K562 (cell line): Measurements from ENCODE around the gene DYNLT4. TPM values are rescaled to one million over a fixed set of nuclear protein-coding genes. Genes with fewer than 3 reads are reported as not detected.

Experiments
- CCNT2 ChIP-seq: IDR thresholded peaks from 2 replicates; pipeline ENCODE4 v1.6.1; 2011; ENCODE audit warnings: borderline replicate concordance, low read depth, mild to moderate bottlenecking, moderate library complexity, mixed read lengths, low read length; ENCODE audit not compliant: insufficient read length; ENCODE audit errors: extremely low read depth
- ELF2 ChIP-seq: fragments of 250-450 bp; sonication (Bioruptor Pico); IDR thresholded peaks from 2 replicates; pipeline ENCODE4 v1.5.0; 2021; ENCODE audit warnings: mild to moderate bottlenecking
- EP400 ChIP-seq: fragments of 450-650 bp; IDR thresholded peaks from 2 replicates; pipeline ENCODE4 v1.6.1; 2017; ENCODE audit warnings: antibody characterized with exemption, mild to moderate bottlenecking, moderate library complexity
- GTF2F1 ChIP-seq: IDR thresholded peaks from 2 replicates; pipeline ENCODE4 v1.6.1; 2011; ENCODE audit warnings: low read depth, low read length, improper control_type of control experiment
- HDAC6 ChIP-seq: IDR thresholded peaks from 2 replicates; pipeline ENCODE4 v1.6.1; 2012; ENCODE audit warnings: low read depth, mild to moderate bottlenecking, control low read depth, inconsistent platforms, low read length, moderate library complexity
- HDAC8 ChIP-seq: fragments of 450-650 bp; IDR thresholded peaks from 2 replicates; pipeline ENCODE4 v1.6.1; 2016; ENCODE audit warnings: mild to moderate bottlenecking, missing genetic modification characterization, moderate library complexity, missing compliant biosample characterization
- ILF3 ChIP-seq: fragments of 450-650 bp; IDR thresholded peaks from 2 replicates; pipeline ENCODE4 v1.6.1; 2018; ENCODE audit warnings: antibody characterized with exemption, mild to moderate bottlenecking, moderate library complexity, borderline replicate concordance
- KLF10 ChIP-seq: fragments of 250-450 bp; sonication (Bioruptor Pico); IDR thresholded peaks from 2 replicates; pipeline ENCODE4 v1.6.1; 2021; ENCODE audit warnings: matching md5 sums
- KLF6 ChIP-seq: fragments of 250-450 bp; sonication (Bioruptor Pico); IDR thresholded peaks from 2 replicates; pipeline ENCODE4 v1.4.0; 2020; ENCODE audit warnings: mild to moderate bottlenecking, moderate library complexity, borderline replicate concordance
- MXI1 ChIP-seq: IDR thresholded peaks from 2 replicates; pipeline ENCODE4 v1.6.1; 2011; ENCODE audit warnings: low read depth, mild to moderate bottlenecking, improper control_type of control experiment, low read length
- PCBP1 ChIP-seq: fragments of 200-400 bp; formaldehyde crosslinking; IDR thresholded peaks from 2 replicates; pipeline ENCODE4 v1.6.1; 2018; ENCODE audit warnings: mild to moderate bottlenecking, low read depth, low read length; ENCODE audit not compliant: poor library complexity, severe bottlenecking
- PML ChIP-seq: IDR thresholded peaks from 2 replicates; pipeline ENCODE4 v1.6.1; 2012; ENCODE audit warnings: low read length, inconsistent platforms
- PPARD ChIP-seq: fragments of 250-450 bp; sonication (Bioruptor Pico); IDR thresholded peaks from 2 replicates; pipeline ENCODE4 v1.8.0; 2022; ENCODE audit warnings: inconsistent platforms, mild to moderate bottlenecking, moderate library complexity
- PTBP1 ChIP-seq: fragments of 200-400 bp; formaldehyde crosslinking; IDR thresholded peaks from 2 replicates; pipeline ENCODE4 v1.6.1; 2017; ENCODE audit warnings: low read depth, low read length
- RBM17 ChIP-seq: fragments of 200-400 bp; formaldehyde crosslinking; IDR thresholded peaks from 2 replicates; pipeline ENCODE4 v1.6.1; 2017; ENCODE audit warnings: low read depth, mild to moderate bottlenecking, low read length, borderline replicate concordance
- RCOR1 ChIP-seq, 2 experiments: IDR thresholded peaks; 2 replicates each; pipeline ENCODE4 v1.6.1; 2012; ENCODE audit warnings: low read depth in 2 of 2, low read length in 2 of 2, borderline replicate concordance in 1 of 2, improper control_type of control experiment in 1 of 2
- SMARCA4 ChIP-seq: fragments of 450-650 bp; IDR thresholded peaks from 2 replicates; pipeline ENCODE4 v1.6.1; 2016
- THRAP3 ChIP-seq: fragments of 450-650 bp; IDR thresholded peaks from 2 replicates; pipeline ENCODE4 v1.6.1; 2016; ENCODE audit warnings: mild to moderate bottlenecking, inconsistent platforms, borderline replicate concordance
- UBTF ChIP-seq, 2 experiments: IDR thresholded peaks; 2 replicates each; pipeline ENCODE4 v1.6.1; 2012; ENCODE audit warnings: improper control_type of control experiment in 2 of 2, low read depth in 2 of 2, low read length in 2 of 2, borderline replicate concordance in 1 of 2
- USF1 ChIP-seq: sonication (generic); formaldehyde crosslinking; IDR thresholded peaks from 2 replicates; pipeline ENCODE4 v1.9.0; 2022; ENCODE audit warnings: mild to moderate bottlenecking, missing genetic modification reagents
- ZBTB1 ChIP-seq: sonication (generic); formaldehyde crosslinking; IDR thresholded peaks from 2 replicates; pipeline ENCODE4 v1.8.1; 2023; ENCODE audit warnings: missing genetic modification reagents, low read depth, mild to moderate bottlenecking, borderline replicate concordance
- ZFX ChIP-seq: sonication (generic); formaldehyde crosslinking; IDR thresholded peaks from 2 replicates; pipeline ENCODE4 v1.8.0; 2022; ENCODE audit warnings: mild to moderate bottlenecking, missing genetic modification reagents, moderate library complexity
- ZNF146 ChIP-seq: IDR thresholded peaks from one replicate; pipeline ENCODE4 v1.6.1; 2018; ENCODE audit warnings: missing compliant biosample characterization; ENCODE audit not compliant: unreplicated experiment
- ZNF165 ChIP-seq: fragments of 250-450 bp; sonication (Bioruptor Pico); IDR thresholded peaks from 2 replicates; pipeline ENCODE4 v1.4.0; 2020; ENCODE audit warnings: borderline replicate concordance
- ZNF445 ChIP-seq: fragments of 250-450 bp; sonication (Bioruptor Pico); IDR thresholded peaks from 2 replicates; pipeline ENCODE4 v1.4.0; 2020; ENCODE audit warnings: low read depth, mild to moderate bottlenecking, moderate library complexity
- ZNF589 ChIP-seq: fragments of 200-800 bp; sonication (Bioruptor generic); IDR thresholded peaks from 2 replicates; pipeline ENCODE4 v1.6.1; 2016; ENCODE audit warnings: low read depth, missing genetic modification characterization, missing compliant biosample characterization
- polyA plus RNA-seq, 8 experiments: library from polyadenylated mRNA; depleted of rRNA in 4 of 8; stranded (reverse) in 5 of 8; unstranded in 3 of 8; fragments of >200 nt; fragmentation: Nextera tagmentation in 2 of 8; fragmentation: Illumina TruSeq in 1 of 8; extraction: Ambion mirVana in 2 of 8; extraction: Trizol in 1 of 8; gene quantifications; 2 replicates each; pipeline versions ENCODE4 v1.2.1 to v1.2.3, GENCODE V29; 2011 to 2014; ENCODE audit warnings: inconsistent platforms in 1 of 8, missing spikeins in 1 of 8
- total RNA-seq, 7 experiments: library from RNA; depleted of rRNA in 6 of 7; stranded (reverse); fragments of >200 nt in 6 of 7; fragmentation: Illumina TruSeq in 2 of 7; extraction: Trizol in 2 of 7; gene quantifications; 2 replicates each; pipeline versions ENCODE4 v1.2.1 to v1.2.3, GENCODE V29; 2011 to 2021; ENCODE audit warnings: low replicate concordance in 1 of 7

DYNLT4 gene
- total and polyA plus RNA-seq, 9 of the 15 experiments (the other 6 are each of a cell fraction or from before 2014, with no cell fraction given) = 0.29 to 0.73 TPM; not detected in 7

GRCh38 chr1:44808063-44808937 lies 1.1 kb upstream of the DYNLT4 start, which contains the start of gene BTBD19 (continued):
- TF ChIP-seq UBTF (IDR thresholded peaks at IDR 0.05; ENCODE audit: borderline replicate concordance in 1 of 2, low read depth in 2 of 2, low read length in 2 of 2) (0 out of 4 replicates have a peak, but pooled peaks of 1 of the 2 experiments have one; percentile 46), SMARCA4 (no peak; the same call in none of the 2 replicates), RBM17 (no peak), KLF6 (peak; percentile 31; the same call in 1 of the 2 replicates), EP400 (no peak), USF1 (CRISPR knock-in tag) (0 out of 2 replicates have a peak, but pooled peaks have one; percentile 4), PCBP1 (no peak), ZNF589 (no peak), ZNF165 (CRISPR knock-in tag) (no peak), ZBTB1 (CRISPR knock-in tag) (no peak), THRAP3 (no peak), ILF3 (no peak), PPARD (CRISPR knock-in tag) (no peak), HDAC8 (tag) (peak; percentile 28; the same call in 1 of the 2 replicates), GTF2F1 (no peak), CCNT2 (no peak), PTBP1 (no peak), ZFX (CRISPR knock-in tag) (peak; percentile 74), ZNF146 (CRISPR knock-in tag) (no peak), KLF10 (CRISPR knock-in tag) (no peak), HDAC6 (0 out of 2 replicates have a peak, but pooled peaks have one; percentile 30), RCOR1 (IDR thresholded peaks at IDR 0.05; ENCODE audit: borderline replicate concordance in 1 of 2, low read depth in 2 of 2, low read length in 2 of 2) (0 out of 4 replicates have a peak, but pooled peaks of 1 of the 2 experiments have one; percentile 1), ZNF445 (CRISPR knock-in tag) (peak; percentile 83), PML (no peak), ELF2 (peak; percentile 16; the same call in 1 of the 2 replicates), MXI1 (no peak)
